NCI-H526 treated with DMSO at 0.1 percent for 48 hours (cell line): ENCODE results near the gene DDX39A.

ENCODE experiments used
- DNase-seq: peaks from one replicate; lab custom pipeline; 2025; lab: John Stamatoyannopoulos, UW

DDX39A gene

DNA sequence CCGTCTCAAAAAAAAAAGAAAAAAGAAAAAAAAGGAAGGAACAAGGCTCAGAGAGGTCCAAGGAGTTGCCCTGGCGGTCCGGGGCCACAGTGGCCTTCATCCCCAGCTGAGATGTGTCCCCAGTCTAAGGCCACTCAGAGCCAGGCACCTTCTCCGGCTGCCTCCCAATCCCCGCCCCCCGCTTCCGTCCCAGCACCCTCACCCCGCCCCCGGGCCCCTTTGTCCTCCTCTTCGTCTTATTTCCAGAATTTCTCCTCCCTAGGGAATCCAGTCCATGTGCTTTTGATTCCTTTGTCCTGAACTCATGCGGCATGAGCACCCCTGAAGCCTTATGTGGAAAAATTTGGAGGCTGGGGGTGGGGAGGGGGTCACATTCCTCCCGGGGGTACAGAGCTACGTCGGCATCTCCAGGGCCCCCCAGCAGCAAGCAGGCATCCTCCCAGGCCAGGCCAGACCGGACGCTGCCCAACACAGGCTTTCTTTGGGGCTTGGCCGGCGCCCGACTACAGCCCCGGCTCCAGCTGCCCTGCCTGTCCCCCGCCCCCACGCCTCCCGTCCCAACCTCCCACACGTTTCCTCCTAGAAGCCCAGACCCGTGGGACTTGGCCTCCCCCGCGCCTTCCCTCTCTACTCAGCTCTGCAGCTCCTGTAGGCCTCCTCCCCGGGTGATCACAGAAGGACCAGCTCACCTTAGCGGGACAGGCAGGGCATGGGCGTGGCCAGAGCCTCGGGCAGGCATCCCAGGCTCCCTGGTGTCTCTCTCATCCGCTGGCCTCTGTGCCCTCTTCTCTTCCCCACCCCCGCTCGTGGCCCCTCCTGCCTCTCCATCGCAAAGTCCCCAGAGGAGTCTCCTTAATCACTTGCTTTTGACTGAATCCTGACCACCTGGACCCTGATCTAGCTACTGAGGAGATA, 55.7 kb downstream of the DDX39A start:
- no peak for DNase-seq

GRCh38 chr19:14361824-14362223, 57.3 kb downstream of the DDX39A start:
- DNase-seq: no peak
